HG03565 (cell line): Measurements from ENCODE around the gene CFAP74.

Experiments
- ATAC-seq: cut with Tn5 transposase; IDR thresholded peaks from one replicate; pipeline ENCODE4 v1.9.1; 2021; ENCODE audit warnings: mild to moderate bottlenecking, moderate library complexity; ENCODE audit not compliant: unreplicated experiment

Gene CFAP74

DNA sequence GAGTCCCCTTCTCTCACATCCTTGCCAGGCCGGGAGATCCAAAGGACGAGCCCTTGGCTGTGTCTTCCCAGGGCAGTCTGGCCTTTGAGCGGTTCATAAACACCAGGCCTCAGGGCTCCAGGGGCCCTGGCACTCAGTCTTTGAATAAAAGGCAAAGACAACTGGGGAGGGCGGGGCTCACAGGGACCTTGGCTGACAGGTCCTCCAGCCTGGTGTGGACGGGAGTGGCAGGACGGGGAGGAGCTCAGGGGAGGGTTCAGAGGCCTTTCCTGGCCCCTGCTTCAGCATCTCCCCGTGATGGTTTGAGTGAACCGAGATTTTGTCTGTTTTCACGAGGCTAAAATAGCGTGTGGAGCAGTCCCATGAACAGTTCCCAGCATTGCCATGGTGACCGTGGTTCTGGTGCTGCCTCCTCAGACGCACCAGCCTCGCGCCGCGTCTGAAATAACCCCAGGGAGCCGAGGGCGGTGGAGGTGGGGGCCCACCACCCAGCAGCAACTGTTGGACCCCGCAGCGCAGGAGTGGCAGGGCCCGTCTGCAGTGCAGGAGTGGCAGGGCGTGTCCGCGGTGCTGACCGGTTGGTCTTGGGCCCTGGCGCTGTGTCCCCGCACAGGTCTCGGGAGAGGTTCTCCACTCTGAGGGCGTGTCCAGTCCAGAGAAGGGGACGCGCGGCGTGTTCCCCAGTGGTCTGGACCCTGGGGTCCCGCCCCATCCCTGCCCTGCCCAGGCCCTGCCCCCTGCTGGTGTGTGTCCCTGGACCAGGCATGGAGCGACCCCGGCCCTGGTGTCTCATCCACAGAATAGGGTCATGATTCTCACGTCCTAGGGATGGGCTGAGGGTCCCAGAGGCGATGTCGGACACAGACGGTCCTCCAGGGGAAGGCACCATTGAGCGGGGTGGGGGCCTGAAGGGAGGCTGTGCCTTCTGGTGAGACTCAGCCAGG is 39.5 kb upstream of the CFAP74 start:
- no peak for ATAC-seq

DNA sequence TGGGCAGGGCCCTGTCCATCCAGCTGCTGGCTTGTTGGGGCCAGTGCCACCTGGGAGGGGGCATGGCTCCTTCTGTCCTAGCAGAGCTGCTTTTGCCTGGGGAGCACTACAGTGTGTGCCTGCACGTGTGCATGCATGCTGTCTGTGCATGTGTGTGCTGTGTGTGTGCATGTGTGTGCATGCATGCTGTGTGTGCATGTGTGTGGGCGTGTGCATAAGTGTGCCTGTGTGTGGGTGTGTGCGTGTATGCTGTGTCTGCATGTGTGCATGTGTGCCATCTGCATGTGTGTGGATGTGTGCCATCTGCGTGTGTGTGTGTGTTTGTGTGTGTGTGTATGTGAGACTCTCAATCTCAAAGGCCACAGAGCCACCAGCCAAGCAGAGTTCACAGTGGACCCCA is 38.3 kb upstream of the CFAP74 start:
- ATAC-seq, result no peak

- ATAC-seq, result no peak
Measured at GRCh38 chr1:2041305-2041704, 37.7 kb upstream of the CFAP74 start.

DNA sequence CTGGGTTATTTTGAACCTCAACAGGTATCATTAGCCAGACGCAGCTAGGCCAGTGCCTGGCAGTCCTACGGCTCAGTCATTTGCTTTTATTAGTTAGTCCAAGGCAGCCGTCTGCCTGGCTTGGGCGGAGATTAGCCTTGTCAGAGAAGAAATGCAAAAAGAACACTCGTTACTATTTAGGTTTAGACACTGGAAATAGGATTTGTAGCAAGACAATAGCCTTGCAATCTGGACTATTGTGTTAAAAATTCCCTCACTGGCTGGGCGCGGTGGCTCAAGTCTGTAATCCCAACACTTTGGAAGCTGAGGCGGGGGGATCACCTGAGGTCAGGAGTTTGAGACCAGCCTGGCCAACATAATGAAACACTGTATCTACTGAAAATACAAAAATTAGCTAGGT is 35.7 kb upstream of the CFAP74 start:
- no peak for ATAC-seq

GRCh38 chr1:2038229-2038628 is 34.6 kb upstream of the CFAP74 start:
- no peak for ATAC-seq

- ATAC-seq, result no peak
Measured at GRCh38 chr1:2037314-2037979, 33.9 kb upstream of the CFAP74 start.

DNA sequence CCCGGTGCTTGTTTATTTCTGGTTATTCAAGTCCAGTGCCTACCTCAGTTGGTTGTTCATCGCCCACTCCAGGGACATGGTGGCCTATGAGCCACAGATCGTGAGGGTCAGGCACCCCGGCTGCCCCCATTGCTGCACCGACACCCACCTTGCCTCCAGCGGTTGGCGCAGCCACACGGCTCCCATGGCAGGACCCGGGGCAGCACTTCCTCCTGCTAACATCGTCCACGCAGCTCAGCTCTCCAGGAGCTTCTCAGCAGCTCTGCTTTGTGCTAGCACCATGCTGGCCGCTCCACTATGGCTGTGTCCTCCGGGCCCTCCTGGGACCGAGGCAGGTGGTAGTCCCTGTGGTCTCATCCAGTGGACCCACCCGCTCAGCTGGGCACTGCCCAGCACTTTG is 32.7 kb upstream of the CFAP74 start:
- ATAC-seq, result no peak

GRCh38 chr1:2033165-2033564 is 29.6 kb upstream of the CFAP74 start:
- no peak for ATAC-seq

- no peak for ATAC-seq
Measured at GRCh38 chr1:2032737-2033136, 29.2 kb upstream of the CFAP74 start.

GRCh38 chr1:2031546-2032540 is 28.3 kb upstream of the CFAP74 start:
- ATAC-seq, result no peak

DNA sequence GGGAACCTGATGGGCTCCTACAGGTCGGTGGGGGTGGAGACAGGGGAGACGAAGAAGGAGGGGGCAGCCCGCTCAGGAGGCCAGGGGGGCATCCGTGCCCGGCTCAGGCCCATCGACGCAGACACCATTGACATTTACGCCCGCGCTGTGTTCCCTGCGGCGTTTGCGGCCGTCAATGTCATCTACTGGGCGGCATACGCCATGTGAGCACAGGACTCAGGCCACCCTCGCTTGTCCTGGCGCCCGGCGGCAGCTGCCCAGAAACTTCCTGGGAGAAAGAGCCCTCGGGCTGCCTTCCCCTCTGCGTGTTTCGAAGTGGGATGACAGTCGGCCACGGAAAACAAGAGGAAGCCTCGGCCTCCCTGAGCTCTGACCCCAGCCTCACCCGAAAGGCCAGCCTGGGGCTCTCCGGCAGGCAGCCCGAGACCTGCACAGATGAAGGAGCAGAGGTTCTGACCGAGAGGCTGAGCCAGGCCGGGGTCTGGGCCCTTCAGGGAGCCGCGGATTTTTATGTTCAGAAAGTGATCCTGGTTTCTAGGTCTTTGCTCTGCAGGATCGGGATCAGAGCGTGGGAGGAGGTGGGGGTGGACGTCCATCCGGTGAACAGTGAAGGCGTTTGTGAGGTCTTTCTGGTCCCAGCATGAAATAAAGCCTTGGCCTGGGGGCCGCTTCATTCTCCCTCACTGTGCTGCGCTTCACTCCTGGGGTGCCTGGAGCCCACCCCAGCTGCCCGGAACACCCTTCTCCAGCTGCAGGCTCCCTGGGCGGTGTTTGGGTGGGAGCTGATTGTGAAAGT is 26.7 kb upstream of the CFAP74 start:
- ATAC-seq, result no peak

DNA sequence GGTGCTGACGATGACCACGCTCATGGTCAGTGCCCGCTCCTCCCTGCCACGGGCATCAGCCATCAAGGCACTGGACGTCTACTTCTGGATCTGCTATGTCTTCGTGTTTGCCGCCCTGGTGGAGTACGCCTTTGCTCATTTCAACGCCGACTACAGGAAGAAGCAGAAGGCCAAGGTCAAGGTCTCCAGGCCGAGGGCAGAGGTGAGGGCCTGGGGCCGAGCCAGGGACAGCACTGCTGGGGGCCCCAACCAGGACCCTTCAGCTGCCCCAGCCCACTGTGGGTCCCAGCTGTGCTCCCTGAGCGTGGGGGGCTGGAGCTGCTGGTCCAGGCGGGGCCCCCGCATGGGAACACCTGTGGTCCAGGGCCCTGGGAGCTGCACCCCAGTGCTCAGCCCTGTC is 26.0 kb upstream of the CFAP74 start:
- no peak for ATAC-seq

DNA sequence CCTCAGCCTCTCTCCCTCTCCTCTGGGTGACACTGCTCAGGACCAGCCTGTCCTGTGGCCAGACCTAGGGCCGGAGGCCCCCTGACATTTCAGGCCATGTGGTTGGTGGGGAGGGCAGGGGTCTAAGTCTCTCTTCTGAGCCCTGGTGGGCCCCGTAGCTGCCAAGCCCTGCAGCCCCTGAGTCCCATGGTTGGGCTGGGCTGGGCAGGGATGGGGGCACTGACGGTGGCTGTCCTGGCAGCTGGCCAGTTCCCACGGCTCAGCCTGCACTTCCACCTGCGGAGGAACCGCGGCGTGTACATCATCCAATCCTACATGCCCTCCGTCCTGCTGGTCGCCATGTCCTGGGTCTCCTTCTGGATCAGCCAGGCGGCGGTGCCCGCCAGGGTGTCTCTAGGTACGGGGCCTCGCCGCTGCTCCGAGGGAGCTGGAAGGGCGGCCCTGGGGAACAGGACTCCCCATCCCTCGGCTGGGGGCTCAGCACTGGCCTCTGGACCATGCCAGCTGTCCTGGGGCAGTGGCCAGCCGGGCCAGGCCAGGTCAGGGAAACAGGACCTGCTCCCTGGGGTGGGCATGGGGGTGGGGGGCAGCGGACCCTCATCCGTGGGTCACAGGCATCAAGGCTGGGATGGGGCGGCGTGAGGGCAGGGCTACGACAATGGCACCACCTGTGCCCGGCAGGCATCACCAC is 25.4 kb upstream of the CFAP74 start:
- ATAC-seq, result no peak

DNA sequence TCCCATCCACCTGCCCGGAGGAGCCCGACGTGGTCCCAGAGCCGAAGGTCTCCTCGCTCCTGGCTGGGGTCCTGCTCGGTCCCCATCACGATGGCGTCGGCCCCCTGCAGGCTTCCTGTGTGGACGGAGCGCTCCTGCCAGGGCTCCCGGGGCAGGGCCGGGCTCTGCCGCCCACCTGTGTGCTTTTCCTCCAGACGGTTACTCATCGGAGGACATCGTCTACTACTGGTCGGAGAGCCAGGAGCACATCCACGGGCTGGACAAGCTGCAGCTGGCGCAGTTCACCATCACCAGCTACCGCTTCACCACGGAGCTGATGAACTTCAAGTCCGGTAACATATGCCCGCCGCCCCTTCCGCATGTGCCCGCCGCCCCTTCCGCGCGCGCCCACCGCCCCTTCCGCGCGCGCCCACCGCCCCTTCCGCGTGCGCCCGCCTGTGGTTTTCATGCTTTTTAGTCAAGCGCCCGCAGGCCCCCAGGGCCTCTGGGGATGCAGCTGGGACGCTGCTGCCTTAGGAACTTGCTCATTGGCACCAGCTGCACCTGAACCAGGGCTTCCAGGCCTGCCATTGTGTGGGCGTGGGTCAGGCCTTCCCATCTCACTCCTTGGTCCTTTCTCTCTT is 24.5 kb upstream of the CFAP74 start:
- ATAC-seq, result no peak

GRCh38 chr1:2025491-2025981 is 21.9 kb upstream of the CFAP74 start:
- no peak for ATAC-seq

- ATAC-seq, result no peak
Measured at GRCh38 chr1:2024887-2025286, 21.3 kb upstream of the CFAP74 start.

DNA sequence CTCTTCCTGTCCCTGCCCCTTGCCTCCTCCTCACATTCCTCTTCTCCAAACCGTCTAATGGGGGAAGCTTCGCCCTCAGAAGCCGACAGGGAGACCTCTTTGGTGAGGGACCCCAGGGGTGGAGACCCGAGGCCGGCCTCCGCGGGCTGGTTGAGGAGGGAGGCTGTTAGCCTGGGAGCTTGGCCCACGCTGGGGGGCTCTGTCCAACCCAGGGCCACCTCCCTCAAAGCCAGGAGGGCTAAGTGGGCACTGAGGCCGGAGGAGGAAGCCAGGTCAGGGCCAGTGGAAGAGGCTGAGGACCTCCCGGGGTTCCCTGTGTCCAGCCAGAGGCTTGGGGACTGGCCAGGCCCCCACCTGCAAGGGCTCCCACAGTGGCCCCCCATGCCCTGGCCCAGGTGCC is 20.9 kb upstream of the CFAP74 start:
- no peak for ATAC-seq

DNA sequence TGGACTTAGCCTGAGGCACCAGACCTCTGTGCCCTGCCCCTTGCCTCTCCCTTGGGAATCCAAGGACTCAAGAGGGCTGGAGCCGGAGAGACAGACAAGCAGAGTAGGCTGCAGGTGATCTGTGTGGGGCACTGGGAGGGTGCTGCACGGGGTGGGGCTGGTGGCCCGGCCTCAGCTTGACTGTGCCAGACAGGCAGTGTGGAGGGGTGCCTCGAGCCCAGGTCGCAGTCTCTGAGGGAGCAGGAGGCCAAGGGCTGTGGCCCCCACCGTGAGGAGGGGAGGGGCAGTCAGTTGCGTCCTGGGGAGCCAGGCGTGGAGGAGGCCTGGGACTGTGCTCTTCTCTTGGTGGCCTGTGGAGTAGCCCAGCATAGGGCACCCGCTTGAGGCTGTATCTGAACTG is 19.6 kb upstream of the CFAP74 start:
- no peak for ATAC-seq
